Activated gamma-delta T cell (primary cell): ENCODE data around the gene SLC24A4.

ENCODE experiments used
- DNase-seq: peaks from one replicate; lab custom pipeline; 2025; lab: John Stamatoyannopoulos, UW

SLC24A4 gene

DNA sequence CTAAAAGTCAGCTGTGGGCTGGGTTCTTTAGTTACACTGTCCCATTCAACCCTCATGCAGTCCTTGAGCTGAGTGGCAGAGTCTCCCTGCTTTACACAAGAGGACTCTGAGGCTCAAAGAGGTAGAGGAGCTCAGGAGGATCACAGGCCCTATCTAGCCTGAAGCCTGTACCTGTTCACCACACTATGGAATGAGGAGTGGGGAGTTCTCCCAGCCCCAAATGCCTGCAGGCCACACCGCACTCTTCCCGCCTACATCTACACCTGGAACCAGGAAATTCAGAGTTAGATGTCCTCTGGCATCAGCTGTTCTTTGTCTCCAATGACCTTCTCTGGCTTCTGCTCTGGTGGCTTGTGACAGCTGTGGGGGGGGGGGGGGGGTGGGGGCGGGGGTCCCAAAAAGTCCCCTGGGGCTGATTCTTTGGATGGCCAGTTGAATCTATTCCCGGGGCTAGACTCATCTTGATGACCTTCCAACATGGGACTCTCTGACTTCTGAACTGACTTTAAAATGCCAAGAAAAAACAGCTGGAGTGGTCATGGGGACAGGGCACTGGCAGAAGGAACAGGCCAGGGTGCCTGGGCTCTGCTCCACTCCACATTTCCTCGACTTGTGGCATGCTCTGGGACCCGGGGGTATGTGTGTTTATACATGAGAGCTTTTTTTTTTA, 221.2 kb downstream of the SLC24A4 start:
- DNase-seq, result no peak

GRCh38 chr14:92546347-92547053, 223.5 kb downstream of the SLC24A4 start:
- DNase-seq, result no peak

DNA sequence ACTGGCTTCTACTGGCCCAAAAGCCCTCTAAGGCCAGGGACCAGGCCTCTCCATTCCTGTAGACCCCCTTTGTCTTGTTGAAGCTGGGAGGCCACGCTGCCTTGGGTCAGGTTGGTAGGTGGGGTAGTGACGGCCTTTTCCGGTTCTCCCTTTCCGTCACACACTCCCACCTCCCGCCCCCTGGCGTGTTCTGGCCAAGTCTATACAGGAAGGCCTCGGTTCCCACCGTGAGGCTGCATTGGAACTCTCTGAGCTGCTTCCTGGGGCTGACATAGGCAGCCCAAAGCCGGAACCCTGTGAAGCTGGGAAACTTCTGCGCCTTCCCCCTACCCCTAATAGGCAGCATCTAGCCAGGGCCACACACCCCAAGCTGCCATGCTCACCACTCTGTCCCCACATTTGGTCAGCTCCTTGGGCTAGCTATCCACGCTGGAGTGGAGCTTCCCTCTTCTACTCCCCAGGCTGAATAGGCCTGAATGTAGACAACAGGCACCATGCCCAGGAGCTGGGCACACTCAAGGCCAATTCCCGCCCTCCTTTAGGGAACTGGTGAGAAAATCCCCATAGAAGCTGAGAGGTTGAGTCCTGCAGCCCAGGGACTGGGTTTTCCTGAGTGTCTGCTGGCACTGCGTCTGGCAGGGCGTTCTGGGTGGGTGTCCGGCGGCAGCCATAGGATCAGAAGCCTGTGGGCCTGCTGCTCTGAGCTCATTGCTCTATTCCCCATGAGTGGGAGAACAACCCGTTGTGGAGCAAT, 226.3 kb downstream of the SLC24A4 start:
- DNase-seq, result no peak

DNA sequence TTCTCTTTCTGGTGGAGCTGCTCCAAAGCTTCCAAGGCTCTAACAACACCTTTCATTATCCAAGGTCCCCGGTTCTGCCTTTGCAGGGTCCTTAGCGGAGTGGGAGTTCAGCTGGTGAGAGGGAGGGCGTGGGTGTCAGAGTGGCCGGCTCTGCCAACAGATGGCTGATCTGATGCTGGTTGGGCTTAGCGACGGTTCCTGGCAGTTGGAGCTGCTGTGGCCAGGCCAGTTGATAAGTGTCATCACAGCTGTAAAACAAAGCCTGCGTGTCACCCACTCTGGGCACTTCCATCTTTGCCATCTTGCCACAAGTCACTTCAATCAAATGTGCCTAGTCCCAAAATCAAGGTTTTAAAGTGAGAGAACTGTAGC, 226.9 kb downstream of the SLC24A4 start:
- no peak for DNase-seq
